ENCODE measurements around the gene ZNF816. TPM values are rescaled to one million over a fixed set of nuclear protein-coding genes. Genes with fewer than 3 reads are reported as not detected.

ZNF816 gene
- total RNA-seq, 2 donors from 2014 or later, result 6.5 to 13.7 TPM

DNA sequence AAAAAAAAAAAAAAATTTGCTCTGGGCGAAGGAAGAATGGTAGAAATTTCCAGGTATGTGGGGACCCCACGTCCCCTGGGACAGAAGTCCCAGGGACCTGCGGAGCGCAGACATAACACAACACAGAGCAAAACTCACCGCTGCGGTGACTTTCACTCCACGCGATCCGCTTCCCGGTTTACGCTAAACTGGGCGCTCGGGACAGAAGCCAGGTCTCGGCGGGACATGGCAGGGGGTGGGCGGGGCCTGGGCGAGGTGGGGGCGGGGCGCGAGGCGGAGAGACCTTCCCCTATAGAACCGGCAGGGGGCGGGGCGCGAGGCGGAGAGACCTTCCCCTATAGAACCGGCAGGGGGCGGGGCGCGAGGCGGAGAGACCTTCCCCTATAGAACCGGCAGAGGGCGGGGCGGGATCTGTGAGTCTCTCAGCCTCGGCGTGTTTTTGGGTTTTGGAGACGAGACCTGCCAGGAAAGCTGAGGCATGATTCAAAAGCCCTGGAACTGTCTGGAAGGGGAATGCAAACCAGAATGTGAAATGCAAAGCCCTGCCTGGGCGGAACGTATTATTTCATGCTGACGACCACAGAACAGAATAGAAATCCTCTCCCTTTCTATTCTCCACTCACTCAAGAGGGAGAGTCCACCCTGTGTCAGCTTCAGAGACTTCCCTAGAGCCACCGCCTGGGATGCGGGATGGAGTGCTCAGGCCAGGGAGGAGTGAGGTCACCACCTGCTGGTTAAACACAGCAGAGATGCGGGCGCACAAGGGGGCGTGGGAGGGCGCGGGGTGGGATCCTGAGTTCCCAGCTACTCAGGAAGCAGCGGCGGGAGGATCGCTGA is 30.9 kb upstream of the ZNF816 start:
- DNase-seq (ENCODE audit: low spot score) (peak; percentile 69), ATAC-seq (ENCODE audit: insufficient number of reproducible peaks, low FRiP score, low read depth) (peak; percentile 37)
- Histone ChIP-seq H3K4me3 (peak overlapping the region; percentile 75), H3K36me3 (peaks cover 7% of the 10 kb centered on the region), H3K4me1 (ENCODE audit: control insufficient read depth in 1 of 2, low read depth in 2 of 2) (peaks cover 7 to 23% of the 10 kb centered on the region in 2 donors), H3K9me3 (no peaks in the 10 kb centered on the region), H3K27me3 (replicated peaks; ENCODE audit: insufficient read depth) (no peaks in the 10 kb centered on the region), H3K27ac (peak overlapping the region; percentile 53 to 75)
- TF ChIP-seq, protein P1, sequence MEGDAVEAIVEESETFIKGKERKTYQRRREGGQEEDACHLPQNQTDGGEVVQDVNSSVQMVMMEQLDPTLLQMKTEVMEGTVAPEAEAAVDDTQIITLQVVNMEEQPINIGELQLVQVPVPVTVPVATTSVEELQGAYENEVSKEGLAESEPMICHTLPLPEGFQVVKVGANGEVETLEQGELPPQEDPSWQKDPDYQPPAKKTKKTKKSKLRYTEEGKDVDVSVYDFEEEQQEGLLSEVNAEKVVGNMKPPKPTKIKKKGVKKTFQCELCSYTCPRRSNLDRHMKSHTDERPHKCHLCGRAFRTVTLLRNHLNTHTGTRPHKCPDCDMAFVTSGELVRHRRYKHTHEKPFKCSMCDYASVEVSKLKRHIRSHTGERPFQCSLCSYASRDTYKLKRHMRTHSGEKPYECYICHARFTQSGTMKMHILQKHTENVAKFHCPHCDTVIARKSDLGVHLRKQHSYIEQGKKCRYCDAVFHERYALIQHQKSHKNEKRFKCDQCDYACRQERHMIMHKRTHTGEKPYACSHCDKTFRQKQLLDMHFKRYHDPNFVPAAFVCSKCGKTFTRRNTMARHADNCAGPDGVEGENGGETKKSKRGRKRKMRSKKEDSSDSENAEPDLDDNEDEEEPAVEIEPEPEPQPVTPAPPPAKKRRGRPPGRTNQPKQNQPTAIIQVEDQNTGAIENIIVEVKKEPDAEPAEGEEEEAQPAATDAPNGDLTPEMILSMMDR (IDR thresholded peaks at IDR 0.05), result peak; percentile 75

DNA sequence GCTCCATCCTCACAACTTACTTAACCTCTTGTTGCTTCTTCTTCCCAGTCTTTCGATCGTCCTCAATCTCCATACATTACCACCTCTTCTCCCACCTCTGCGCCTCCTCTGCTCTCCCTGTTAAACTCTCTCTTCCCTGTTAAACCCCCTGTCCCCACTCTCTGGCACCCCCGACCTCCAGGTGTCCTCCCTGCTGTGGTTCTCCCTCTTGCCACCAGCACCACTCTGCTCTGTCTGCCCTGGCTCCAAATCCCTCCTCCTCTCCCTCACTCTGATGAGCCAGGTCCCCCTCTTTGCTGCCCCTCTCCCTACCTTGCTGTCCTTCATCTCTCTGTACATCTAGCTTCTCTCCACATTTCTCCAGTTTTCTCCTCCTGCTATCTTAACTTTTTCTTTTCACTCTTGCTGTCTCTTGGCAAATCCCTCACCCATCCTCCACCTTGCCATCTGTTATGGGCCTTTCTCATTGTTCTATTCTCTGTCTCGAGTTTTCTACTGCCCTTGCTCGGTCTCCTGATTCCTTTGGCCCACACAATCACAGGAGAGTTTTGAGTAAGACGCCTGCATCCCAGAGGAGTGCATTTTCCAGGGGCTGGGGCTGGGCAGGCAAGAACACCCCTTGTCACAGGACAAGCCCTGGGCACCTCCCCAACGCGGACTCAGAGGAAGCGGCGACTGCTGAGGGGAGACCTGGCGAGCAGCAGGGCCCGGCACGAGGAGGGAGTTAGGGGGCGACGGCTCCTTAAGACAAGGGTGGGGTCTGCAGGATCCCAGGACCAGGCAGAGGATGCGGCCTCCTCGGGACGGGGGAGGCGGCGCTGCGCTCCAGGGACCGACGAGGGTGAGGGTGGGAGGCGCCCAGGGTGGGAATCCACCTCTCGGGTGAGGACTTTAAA is 29.7 kb upstream of the ZNF816 start:
- peaks cover 7 to 23% of the 10 kb centered on the region in 2 donors for H3K4me1 ChIP-seq (ENCODE audit: control insufficient read depth in 1 of 2, low read depth in 2 of 2)
- peak overlapping the region; percentile 53 to 75 for H3K27ac ChIP-seq
- H3K4me3 ChIP-seq, result peak overlapping the region; percentile 75
- H3K36me3 ChIP-seq, result peaks cover 10% of the 10 kb centered on the region
- H3K9me3 ChIP-seq, result no peaks in the 10 kb centered on the region
- ATAC-seq (ENCODE audit: insufficient number of reproducible peaks, low FRiP score, low read depth) (no peak), DNase-seq (ENCODE audit: low spot score) (no peak)
- no peaks in the 10 kb centered on the region for H3K27me3 ChIP-seq (replicated peaks; ENCODE audit: insufficient read depth)
- TF ChIP-seq, protein P1 (IDR thresholded peaks at IDR 0.05), result no peak

DNA sequence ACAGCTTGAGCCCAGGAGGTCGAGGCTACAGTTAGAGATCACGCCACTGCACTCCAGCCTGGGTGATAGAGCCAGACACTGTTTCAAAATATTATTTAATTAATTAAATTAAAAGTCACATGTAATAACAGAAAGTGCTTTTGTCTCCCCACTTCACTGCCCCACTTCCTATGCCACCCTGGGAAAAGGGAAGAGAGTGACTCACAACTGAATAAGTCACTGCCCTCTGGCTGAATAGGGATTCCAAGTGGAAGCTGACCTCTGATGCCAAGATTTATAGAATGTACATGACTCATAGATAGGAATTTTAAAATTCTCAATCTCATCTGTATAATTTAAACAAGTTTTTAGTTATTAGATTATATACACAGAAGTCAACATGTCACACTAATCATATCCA is 28.8 kb upstream of the ZNF816 start:
- no peaks in the 10 kb centered on the region for H3K27me3 ChIP-seq (replicated peaks; ENCODE audit: insufficient read depth)
- TF ChIP-seq, protein P1 (IDR thresholded peaks at IDR 0.05), result no peak
- H3K4me3 ChIP-seq, result no peak overlapping the region
- H3K9me3 ChIP-seq, result no peaks in the 10 kb centered on the region
- H3K36me3 ChIP-seq, result peaks cover 17% of the 10 kb centered on the region
- H3K4me1 ChIP-seq (ENCODE audit: control insufficient read depth in 1 of 2, low read depth in 2 of 2), result peaks cover 7 to 23% of the 10 kb centered on the region in 2 donors
- no peak for ATAC-seq (ENCODE audit: insufficient number of reproducible peaks, low FRiP score, low read depth)
- no peak for DNase-seq (ENCODE audit: low spot score)
- peak overlapping the region; percentile 53 to 75 for H3K27ac ChIP-seq

DNA sequence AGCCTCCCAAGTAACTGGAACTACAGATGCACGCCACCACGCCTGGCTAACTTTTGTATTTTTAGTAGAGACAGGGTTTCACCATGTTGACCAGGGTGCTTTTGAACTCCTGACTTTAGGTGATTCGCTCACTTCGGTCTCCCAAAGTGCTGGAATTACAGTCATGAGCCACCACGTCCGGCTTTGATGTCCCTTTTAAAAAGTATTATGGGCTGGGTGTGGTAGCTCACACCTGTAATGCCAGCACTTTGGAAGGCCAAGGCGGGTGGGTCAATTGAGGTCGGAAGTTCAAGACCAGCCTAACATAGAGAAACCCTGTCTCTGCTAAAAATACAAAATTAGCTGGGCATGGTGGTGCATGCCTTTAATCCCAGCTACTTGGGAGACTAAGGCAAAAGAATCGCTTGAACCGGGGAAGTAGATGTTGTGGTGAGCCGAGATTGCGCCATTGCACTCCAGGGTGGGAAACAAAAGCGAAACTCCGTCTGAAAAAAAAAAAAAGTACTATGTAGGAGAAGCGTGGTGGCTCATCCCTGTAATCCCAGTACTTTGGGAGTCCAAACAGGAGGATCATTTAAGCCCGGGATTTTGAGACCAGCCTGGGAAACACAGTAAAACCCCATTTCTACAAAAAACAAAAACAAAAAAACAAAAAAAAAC is 28.2 kb upstream of the ZNF816 start:
- H3K4me3 ChIP-seq, result no peak overlapping the region
- peaks cover 23% of the 10 kb centered on the region for H3K36me3 ChIP-seq
- H3K27ac ChIP-seq, result no peak overlapping the region
- no peaks in the 10 kb centered on the region for H3K27me3 ChIP-seq (replicated peaks; ENCODE audit: insufficient read depth)
- TF ChIP-seq, protein P1 (IDR thresholded peaks at IDR 0.05), result no peak
- no peak for DNase-seq (ENCODE audit: low spot score)
- no peak for ATAC-seq (ENCODE audit: insufficient number of reproducible peaks, low FRiP score, low read depth)
- H3K9me3 ChIP-seq, result no peaks in the 10 kb centered on the region
- H3K4me1 ChIP-seq (ENCODE audit: control insufficient read depth in 1 of 2, low read depth in 2 of 2), result peaks cover 7 to 23% of the 10 kb centered on the region in 2 donors

Measured in thoracic aorta (tissue), 2 donors.